ELR (cell line): ENCODE data around the gene NFU1.
A peak's percentile ranks its signal among the peaks of the same experiment; 100 is the strongest.
"Not testable (repeated sequence)": the region's sequence is repeated elsewhere in the genome, so short reads cannot be mapped to it uniquely, and the experiment has no call there.

Experiments used
- DNase-seq: peaks from one replicate; pipeline ENCODE4 v3.0.0-alpha.2; 2015; ENCODE audit warnings: low read depth

NFU1 gene

GRCh38 chr2:69387770-69388481 lies 49.3 kb downstream of the NFU1 start:
- DNase-seq = peak; percentile 15

DNA sequence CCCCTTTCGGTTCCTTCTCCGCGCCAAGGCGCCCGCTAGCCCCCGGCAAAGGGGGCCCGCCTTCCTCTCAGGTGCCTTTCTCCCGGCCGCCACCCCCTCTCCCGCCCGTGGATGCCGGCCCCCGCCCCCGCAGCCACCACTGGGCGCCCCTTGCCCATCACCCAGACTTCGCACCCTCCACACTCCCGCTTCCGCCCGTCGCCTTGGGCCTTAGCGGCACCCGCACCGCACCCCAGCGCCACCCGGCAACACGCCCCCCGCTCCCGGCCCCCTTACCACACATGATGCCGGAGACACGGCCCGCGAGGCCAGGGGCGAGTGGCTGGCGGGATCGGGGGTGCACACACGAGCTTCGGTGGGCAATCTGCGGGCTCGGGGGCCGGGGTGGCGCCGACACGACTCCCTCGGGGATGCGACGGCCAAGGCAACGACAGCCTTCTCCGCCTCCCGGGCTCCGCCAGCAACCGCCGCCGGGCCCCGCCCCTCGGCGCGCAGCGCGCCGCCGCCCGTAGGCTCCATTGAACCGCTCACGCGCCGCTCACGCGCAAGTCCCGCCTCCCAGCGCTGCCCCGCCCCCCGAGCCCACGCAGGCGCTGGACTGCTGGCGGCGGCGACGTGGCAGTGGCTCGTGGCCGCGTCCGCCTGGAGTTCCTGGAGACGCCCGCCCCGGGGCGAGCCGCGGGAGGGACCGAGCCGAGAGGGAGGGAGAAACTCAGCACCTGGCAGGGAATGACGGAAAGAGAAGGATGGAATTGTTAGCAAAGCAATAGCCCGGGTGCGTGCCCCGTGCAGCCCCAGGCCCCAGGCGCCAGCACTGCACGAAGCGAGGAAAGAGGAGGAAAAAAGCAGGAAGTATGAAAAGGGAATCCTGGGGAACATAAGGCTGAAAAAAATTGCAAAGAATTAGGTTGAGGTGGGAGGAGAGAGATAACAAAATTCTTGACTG lies 50.2 kb downstream of the NFU1 start, which contains the start of gene GFPT1:
Gene GFPT1, minus strand, starts transcription at position 439 of the 946 bp plus-strand sequence. Its CDS starts 156 bp downstream, at position 283.
- peak; percentile 94 for DNase-seq

GRCh38 chr2:69386360-69386759 lies 50.9 kb downstream of the NFU1 start:
- peak; percentile 23 for DNase-seq

DNA sequence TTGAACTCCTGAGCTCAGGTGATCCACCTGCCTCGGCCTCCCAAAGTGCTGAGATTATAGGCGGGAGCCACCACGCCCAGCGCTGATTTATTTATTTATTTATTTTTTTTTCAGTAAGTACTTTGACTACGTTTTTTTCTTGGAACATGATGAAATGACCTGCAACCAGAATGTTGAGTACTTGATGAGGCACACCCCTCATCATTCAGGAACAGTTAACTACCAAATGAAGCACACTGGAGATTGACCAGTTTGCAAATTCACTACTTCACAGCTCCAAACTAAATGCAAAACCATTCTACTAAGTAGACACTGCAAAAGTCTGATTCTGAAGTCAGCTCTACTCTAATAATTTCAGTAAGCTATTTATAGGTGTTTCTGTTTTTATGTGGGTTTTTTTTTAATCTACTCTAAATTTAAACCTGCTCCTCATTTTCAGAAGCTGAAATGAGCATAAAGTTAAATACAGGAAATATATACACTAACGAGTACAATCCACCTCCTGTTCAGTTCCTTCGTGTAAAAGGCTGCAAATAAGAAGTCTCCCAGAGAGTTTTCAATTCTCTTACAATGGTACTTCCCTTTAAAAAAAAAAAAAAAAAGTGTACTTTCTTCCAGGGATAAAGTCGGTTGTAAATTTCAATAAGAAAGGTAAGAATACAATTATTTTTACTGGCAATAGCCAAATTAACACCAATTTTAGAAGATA lies 51.6 kb downstream of the NFU1 start:
- DNase-seq = peak; percentile 34

- DNase-seq = peak; percentile 39
Observed at GRCh38 chr2:69384618-69385081, 52.6 kb downstream of the NFU1 start.

- DNase-seq = no peak
Observed at GRCh38 chr2:69383176-69383812, 53.9 kb downstream of the NFU1 start.

DNA sequence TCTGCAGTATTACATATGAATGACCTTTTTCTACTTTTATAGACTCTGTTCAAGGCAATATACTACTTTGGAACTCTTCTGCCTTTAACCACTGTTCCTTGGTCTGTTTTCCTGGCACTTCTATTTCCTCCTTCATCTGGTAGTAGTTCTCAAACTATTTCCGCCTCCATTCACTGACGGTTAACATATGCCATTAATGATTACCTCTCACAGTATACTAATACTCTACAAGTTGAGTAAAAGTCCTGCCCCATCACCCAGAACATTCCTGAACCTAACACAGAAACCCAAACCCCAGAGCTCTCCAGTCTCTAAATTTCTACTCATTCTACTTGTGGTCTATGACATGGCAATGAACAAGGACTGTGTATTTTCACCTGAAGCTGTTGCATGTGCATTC lies 54.7 kb downstream of the NFU1 start:
- no peak for DNase-seq

DNA sequence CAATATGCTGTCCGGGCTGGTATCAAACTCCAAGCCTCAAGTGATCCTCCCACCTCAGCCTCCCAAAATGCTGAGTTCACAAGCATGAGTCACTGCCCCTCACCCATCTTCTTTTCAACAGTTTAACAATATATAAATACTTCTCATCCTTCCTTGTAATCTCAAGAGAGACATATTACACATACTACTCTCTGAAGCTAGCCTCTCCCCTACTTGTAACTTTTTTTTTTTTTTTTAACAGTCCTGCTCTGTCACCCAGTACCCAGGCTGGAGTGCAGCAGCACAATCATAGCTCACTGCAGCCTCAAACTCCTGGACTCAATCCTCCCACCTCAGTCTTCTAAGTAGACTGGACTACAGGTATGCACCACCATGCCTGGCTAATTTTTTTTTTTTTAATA lies 55.9 kb downstream of the NFU1 start:
- peak; percentile 49 for DNase-seq

DNA sequence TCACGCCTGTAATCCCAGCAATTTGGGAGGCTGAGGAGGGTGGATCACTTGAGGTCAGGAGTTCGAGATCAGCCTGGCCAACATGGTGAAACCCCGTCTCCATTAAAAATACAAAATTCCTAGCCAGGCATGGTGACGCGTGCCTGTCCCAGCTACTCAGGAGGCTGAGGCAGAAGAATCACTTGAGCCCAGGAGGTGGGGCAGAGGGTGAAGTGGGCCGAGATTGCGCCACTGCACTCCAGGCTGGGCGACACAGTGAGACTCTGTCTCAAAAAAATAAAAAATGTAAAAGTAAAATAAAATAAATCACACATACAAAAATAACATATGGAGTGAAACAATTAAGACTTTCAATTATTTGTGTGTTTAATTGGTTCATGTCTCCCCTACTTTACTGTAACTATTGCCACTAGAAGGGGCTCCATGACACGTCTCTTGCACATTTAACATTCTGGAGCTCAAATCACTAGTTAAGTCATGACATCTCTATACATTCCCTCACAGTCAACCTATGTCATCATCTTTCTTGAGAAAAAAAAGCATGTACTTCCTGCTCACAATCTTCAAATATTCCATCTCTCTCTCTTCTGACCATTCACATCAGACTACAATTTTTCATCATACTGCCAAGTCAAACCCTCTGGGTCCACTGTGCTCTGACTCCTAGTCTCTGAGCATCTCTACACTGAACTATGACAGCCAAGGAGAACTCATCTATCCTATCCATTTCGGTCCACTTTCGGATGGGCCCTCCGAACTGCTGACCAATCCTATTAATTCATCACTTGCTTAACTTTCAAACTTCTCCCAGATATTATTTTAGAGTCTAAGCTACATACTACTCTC lies 56.9 kb downstream of the NFU1 start:
- no peak for DNase-seq

- DNase-seq = no peak
Observed at GRCh38 chr2:69376403-69376802, 60.8 kb downstream of the NFU1 start.

DNA sequence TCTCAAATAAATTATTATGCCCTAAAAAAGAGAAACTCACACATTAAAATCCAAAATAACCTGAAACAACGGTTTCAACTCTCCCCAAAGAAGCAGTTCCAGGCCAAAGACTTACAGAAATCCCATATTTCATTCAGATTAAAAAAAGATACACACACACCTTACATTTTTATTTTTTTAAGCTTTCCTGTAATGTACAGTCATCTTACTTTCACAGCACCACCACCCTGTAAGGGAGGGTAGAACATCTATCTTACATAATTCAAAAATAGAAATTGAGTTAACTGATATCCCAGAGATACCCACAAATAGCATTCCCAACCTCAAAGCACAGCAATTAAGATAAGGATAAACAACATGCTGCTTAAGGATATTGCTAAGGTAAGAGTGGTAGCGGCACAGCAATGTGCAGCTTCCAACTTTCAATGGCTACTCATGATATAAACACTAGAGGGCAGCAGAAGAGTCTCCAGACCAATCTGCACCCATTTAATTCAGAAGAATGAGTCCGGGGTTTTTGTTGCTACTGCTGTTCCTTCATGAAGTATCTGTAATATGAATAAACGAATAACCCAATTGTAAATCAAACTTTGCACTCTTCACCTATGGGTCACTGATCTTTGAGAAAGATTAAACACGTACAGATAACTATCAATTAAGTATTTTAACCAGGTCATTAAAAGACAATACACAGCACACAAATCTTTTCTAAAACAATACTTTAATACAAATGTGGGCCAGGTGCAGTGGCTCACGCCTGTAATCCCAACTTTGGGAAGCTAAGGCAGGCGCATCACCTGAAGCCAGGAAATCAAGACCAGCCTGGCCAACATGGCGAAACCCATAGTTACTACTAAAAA lies 61.5 kb downstream of the NFU1 start:
- DNase-seq = peak; percentile 62

GRCh38 chr2:69372767-69373166 lies 64.5 kb downstream of the NFU1 start:
- DNase-seq = no peak

GRCh38 chr2:69369802-69370201 lies 67.4 kb downstream of the NFU1 start:
- DNase-seq = no peak

DNA sequence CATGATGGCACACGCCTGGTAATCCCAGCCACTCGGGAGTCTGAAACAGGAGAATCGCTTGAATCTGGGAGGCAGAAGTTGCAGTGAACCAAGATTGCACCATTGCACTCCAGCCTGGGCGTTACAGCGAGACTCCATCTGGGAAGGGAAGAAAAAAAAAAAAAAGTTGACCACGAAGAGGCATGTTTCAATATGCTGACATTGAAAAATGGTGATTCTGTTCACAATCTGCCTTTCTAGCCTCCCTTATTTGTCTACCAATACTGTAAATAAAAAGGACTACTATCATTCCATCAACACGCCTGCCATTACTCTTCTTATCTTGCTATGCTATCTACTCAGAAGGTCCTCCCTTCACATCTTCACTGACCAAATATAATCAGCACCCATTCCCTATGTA lies 68.6 kb downstream of the NFU1 start:
- no peak for DNase-seq

DNA sequence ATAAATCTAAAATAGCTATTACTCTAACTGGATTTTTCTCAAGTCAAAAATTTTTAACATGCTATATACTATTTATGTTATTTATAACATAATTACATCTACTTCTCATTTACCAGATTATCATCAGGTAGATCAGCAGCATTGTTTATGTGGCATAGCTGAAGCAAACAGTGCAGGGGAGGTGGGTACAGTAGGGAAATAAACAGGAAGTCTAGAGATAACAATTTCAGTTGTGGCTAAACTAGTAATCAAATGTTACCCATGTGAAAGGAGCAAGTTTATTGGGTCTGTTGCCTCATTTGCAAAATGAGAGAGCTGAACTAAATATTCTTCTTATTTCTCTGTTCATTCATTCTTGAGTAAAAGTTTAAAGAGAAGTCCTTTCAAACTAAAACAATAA lies 77.9 kb downstream of the NFU1 start:
- no peak for DNase-seq

DNA sequence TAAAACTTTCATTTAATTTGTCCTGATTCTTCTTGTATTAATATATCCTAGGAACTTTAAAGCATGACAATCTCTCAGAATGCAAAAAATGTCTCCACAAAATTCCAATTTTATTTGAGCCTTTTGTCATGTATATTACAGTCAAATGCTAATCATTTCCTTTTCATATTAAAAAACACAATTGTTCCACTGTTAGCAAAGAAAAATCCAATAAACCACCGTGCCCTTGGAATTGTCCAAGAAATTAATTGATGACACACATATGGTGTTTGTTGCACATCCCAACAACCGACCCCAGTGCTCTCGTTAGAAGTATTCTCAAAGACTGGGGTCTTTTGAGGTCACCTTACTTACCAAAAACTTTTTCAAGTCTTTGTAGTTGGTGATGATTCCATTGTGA lies 78.3 kb downstream of the NFU1 start:
- DNase-seq = no peak

- DNase-seq = no peak
Observed at GRCh38 chr2:69356471-69356870, 80.8 kb downstream of the NFU1 start.

GRCh38 chr2:69354976-69355375 lies 82.3 kb downstream of the NFU1 start:
- DNase-seq = not testable (repeated sequence)

GRCh38 chr2:69353360-69353759 lies 83.9 kb downstream of the NFU1 start:
- no peak for DNase-seq

DNA sequence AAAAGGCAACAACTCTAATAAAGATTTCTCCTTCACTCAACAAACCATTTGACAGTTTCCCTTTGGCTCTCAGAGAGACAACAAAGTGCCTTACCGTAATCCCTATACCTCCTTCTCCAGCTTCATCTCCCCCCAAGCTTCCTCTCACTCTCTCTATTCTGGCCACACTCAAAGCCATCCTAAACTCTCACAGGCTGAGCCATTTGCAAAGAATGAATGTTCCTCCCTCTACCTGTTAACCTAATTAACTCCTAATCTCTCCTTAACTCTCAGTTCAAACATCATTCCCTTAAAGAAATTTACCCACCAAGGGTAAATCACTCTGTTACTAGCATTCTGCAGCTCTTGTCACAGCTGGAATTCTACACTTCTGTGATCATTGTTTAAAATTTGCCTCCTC lies 88.5 kb downstream of the NFU1 start:
- no peak for DNase-seq
